Immature natural killer cell (primary cell): ENCODE measurements around the gene RRBP1. TPM values are rescaled to one million over a fixed set of nuclear protein-coding genes. Genes with fewer than 3 reads are reported as not detected.

ENCODE experiments used
- DNase-seq, 3 donors: peaks; one replicate each; pipeline ENCODE4 v3.0.0; 2022; ENCODE audit warnings: mixed read lengths in 1 of 3
- H3K27ac Mint-ChIP-seq, 6 donors: one replicate each; pipeline ENCODE4 v1.8.0; 2020; ENCODE audit warnings: mixed read lengths in 6 of 6, mild to moderate bottlenecking in 5 of 6, inconsistent platforms in 4 of 6, moderate library complexity in 3 of 6
- H3K27me3 Mint-ChIP-seq, 3 donors: one replicate each; pipeline ENCODE4 v1.8.0; 2020 to 2021; ENCODE audit warnings: low read depth in 3 of 3, mild to moderate bottlenecking in 3 of 3, mixed read lengths in 3 of 3, moderate library complexity in 3 of 3, inconsistent platforms in 1 of 3
- H3K36me3 Mint-ChIP-seq, 3 donors: one replicate each; pipeline ENCODE4 v1.8.0; 2020; ENCODE audit warnings: mixed read lengths in 3 of 3, inconsistent platforms in 2 of 3, mild to moderate bottlenecking in 2 of 3
- H3K4me1 Mint-ChIP-seq, 2 donors: one replicate each; pipeline ENCODE4 v1.8.0; 2020; ENCODE audit warnings: inconsistent platforms in 2 of 2, mild to moderate bottlenecking in 2 of 2, mixed read lengths in 2 of 2, moderate library complexity in 1 of 2
- H3K4me3 Mint-ChIP-seq, 5 donors: one replicate each; pipeline ENCODE4 v1.8.0; 2020; ENCODE audit warnings: mild to moderate bottlenecking in 5 of 5, mixed read lengths in 5 of 5, inconsistent platforms in 3 of 5, moderate library complexity in 3 of 5
- H3K9me3 Mint-ChIP-seq, 6 donors: one replicate each; pipeline ENCODE4 v1.8.0; 2020; ENCODE audit warnings: mild to moderate bottlenecking in 6 of 6, mixed read lengths in 6 of 6, inconsistent platforms in 4 of 6, moderate library complexity in 3 of 6
- polyA plus RNA-seq, 3 donors: library from polyadenylated mRNA; unstranded; fragments of 300-500 nt; fragmentation: Illumina TruSeq; gene quantifications; one replicate each; pipeline ENCODE4 v1.2.3, GENCODE V29; 2021

RRBP1 gene
- 10 to 100 TPM in 1 of 3 donors, 1 to 10 TPM in 2; 4.1 to 39.0 (median 5.7) TPM for polyA plus RNA-seq

GRCh38 chr20:17682103-17682888 lies at the start of gene RRBP1:
Gene RRBP1 (minus strand): TSS chr20:17682242. CDS start chr20:17660507, 21,735 bp downstream.
- H3K9me3 Mint-ChIP-seq, result peaks cover 0 to 2% (median 0%) of the 10 kb centered on the region in 6 donors
- H3K36me3 Mint-ChIP-seq, result peaks cover 0 to 3% (median 0%) of the 10 kb centered on the region in 3 donors
- DNase-seq, result peak; percentile 99
- peak within 1 kb of the TSS; percentile 82 to 90 (median 88) for H3K4me3 Mint-ChIP-seq
- H3K4me1 Mint-ChIP-seq, result peaks cover 27 to 40% of the 10 kb centered on the region in 2 donors
- peaks cover 21 to 24% (median 23%) of the 10 kb centered on the region in 3 donors for H3K27me3 Mint-ChIP-seq
- peak within 1 kb of the TSS; percentile 55 to 93 (median 88) for H3K27ac Mint-ChIP-seq

GRCh38 chr20:17731233-17731632 lies 49.2 kb upstream of the RRBP1 start:
- Mint-ChIP-seq H3K27me3 (peaks cover 2 to 7% (median 5%) of the 10 kb centered on the region in 3 donors), H3K4me3 (no peak overlapping the region), H3K36me3 (peaks cover 0 to under 1% (median 0%) of the 10 kb centered on the region in 3 donors), H3K4me1 (no peaks in the 10 kb centered on the region), H3K9me3 (peaks cover 0 to 1% (median 0%) of the 10 kb centered on the region in 6 donors), H3K27ac (no peak overlapping the region)
- DNase-seq, result no peak

GRCh38 chr20:17730071-17730470 lies 48.0 kb upstream of the RRBP1 start:
- Mint-ChIP-seq H3K27ac (no peak overlapping the region), H3K36me3 (no peaks in the 10 kb centered on the region), H3K4me3 (no peak overlapping the region), H3K4me1 (no peaks in the 10 kb centered on the region), H3K27me3 (peaks cover 0 to 7% (median 5%) of the 10 kb centered on the region in 3 donors), H3K9me3 (peaks cover 0 to 1% (median 0%) of the 10 kb centered on the region in 6 donors)
- DNase-seq, result no peak

GRCh38 chr20:17728074-17728473 lies 46.0 kb upstream of the RRBP1 start:
- Mint-ChIP-seq H3K36me3 (no peaks in the 10 kb centered on the region), H3K4me3 (no peak overlapping the region), H3K27me3 (peaks cover 0 to 7% (median 5%) of the 10 kb centered on the region in 3 donors), H3K9me3 (peaks cover 0 to 1% (median 0%) of the 10 kb centered on the region in 6 donors), H3K4me1 (no peaks in the 10 kb centered on the region), H3K27ac (no peak overlapping the region)
- DNase-seq, result no peak

- H3K27me3 Mint-ChIP-seq, result peaks cover 3 to 8% (median 7%) of the 10 kb centered on the region in 3 donors
- no peaks in the 10 kb centered on the region for H3K36me3 Mint-ChIP-seq
- no peaks in the 10 kb centered on the region for H3K4me1 Mint-ChIP-seq
- H3K27ac Mint-ChIP-seq, result no peak overlapping the region
- DNase-seq, result no peak
- H3K4me3 Mint-ChIP-seq, result no peak overlapping the region
- peaks cover 0 to 1% (median 0%) of the 10 kb centered on the region in 6 donors for H3K9me3 Mint-ChIP-seq
Observed at GRCh38 chr20:17727351-17727750, 45.3 kb upstream of the RRBP1 start.

- Mint-ChIP-seq H3K36me3 (no peaks in the 10 kb centered on the region), H3K4me1 (no peaks in the 10 kb centered on the region), H3K27me3 (peaks cover 3 to 8% (median 7%) of the 10 kb centered on the region in 3 donors), H3K4me3 (no peak overlapping the region), H3K27ac (no peak overlapping the region), H3K9me3 (peaks cover 0 to 1% (median 0%) of the 10 kb centered on the region in 6 donors)
- no peak for DNase-seq
Observed at GRCh38 chr20:17726902-17727301, 44.9 kb upstream of the RRBP1 start.

- no peaks in the 10 kb centered on the region for H3K9me3 Mint-ChIP-seq
- DNase-seq, result no peak
- H3K4me1 Mint-ChIP-seq, result no peaks in the 10 kb centered on the region
- H3K27me3 Mint-ChIP-seq, result peaks cover 3 to 11% (median 7%) of the 10 kb centered on the region in 3 donors
- peak overlapping the region in 1 of 6 donors; percentile 30 for H3K27ac Mint-ChIP-seq
- no peak overlapping the region for H3K4me3 Mint-ChIP-seq
- H3K36me3 Mint-ChIP-seq, result no peaks in the 10 kb centered on the region
Observed at GRCh38 chr20:17725094-17725835, 43.2 kb upstream of the RRBP1 start.

- no peak overlapping the region for H3K27ac Mint-ChIP-seq
- H3K9me3 Mint-ChIP-seq, result no peaks in the 10 kb centered on the region
- no peaks in the 10 kb centered on the region for H3K36me3 Mint-ChIP-seq
- DNase-seq, result no peak
- H3K4me3 Mint-ChIP-seq, result no peak overlapping the region
- no peaks in the 10 kb centered on the region for H3K4me1 Mint-ChIP-seq
- peaks cover 3 to 12% (median 4%) of the 10 kb centered on the region in 3 donors for H3K27me3 Mint-ChIP-seq
Observed at GRCh38 chr20:17723301-17723691, 41.3 kb upstream of the RRBP1 start.

GRCh38 chr20:17722493-17723300 lies 40.7 kb upstream of the RRBP1 start:
- Mint-ChIP-seq H3K4me1 (no peaks in the 10 kb centered on the region), H3K9me3 (no peaks in the 10 kb centered on the region), H3K36me3 (no peaks in the 10 kb centered on the region)

GRCh38 chr20:17721802-17722486 lies 39.9 kb upstream of the RRBP1 start:
- Mint-ChIP-seq H3K36me3 (no peaks in the 10 kb centered on the region), H3K4me3 (no peak overlapping the region), H3K27me3 (peaks cover 3 to 7% (median 4%) of the 10 kb centered on the region in 3 donors), H3K27ac (no peak overlapping the region), H3K4me1 (no peaks in the 10 kb centered on the region), H3K9me3 (no peaks in the 10 kb centered on the region)
- peak; percentile 32 to 43 (median 41) for DNase-seq

More at GRCh38 chr20:17722493-17723300, 40.7 kb upstream of the RRBP1 start:
- no peak for DNase-seq
- Mint-ChIP-seq H3K27ac (no peak overlapping the region), H3K27me3 (peaks cover 3 to 7% (median 4%) of the 10 kb centered on the region in 3 donors), H3K4me3 (no peak overlapping the region)

GRCh38 chr20:17720755-17721154 lies 38.7 kb upstream of the RRBP1 start:
- Mint-ChIP-seq H3K36me3 (no peaks in the 10 kb centered on the region), H3K9me3 (no peaks in the 10 kb centered on the region), H3K4me1 (no peaks in the 10 kb centered on the region), H3K4me3 (no peak overlapping the region), H3K27ac (no peak overlapping the region), H3K27me3 (peaks cover 3 to 7% (median 4%) of the 10 kb centered on the region in 3 donors)
- DNase-seq, result no peak

- peaks cover 0 to 4% (median 0%) of the 10 kb centered on the region in 3 donors for H3K27me3 Mint-ChIP-seq
- no peaks in the 10 kb centered on the region for H3K36me3 Mint-ChIP-seq
- H3K9me3 Mint-ChIP-seq, result no peaks in the 10 kb centered on the region
- H3K4me3 Mint-ChIP-seq, result no peak overlapping the region
- no peak for DNase-seq
- no peaks in the 10 kb centered on the region for H3K4me1 Mint-ChIP-seq
- H3K27ac Mint-ChIP-seq, result no peak overlapping the region
Observed at GRCh38 chr20:17716331-17716730, 34.3 kb upstream of the RRBP1 start.

- Mint-ChIP-seq H3K36me3 (no peaks in the 10 kb centered on the region), H3K4me3 (no peak overlapping the region), H3K4me1 (no peaks in the 10 kb centered on the region), H3K9me3 (no peaks in the 10 kb centered on the region), H3K27me3 (peaks cover 0 to 3% (median 2%) of the 10 kb centered on the region in 3 donors), H3K27ac (peak overlapping the region in 1 of 6 donors; percentile 71)
- DNase-seq, result no peak
Observed at GRCh38 chr20:17715075-17715474, 33.0 kb upstream of the RRBP1 start.
